Measurements from ENCODE around the gene STIMATE.

- TF ChIP-seq EZH2 (IDR thresholded peaks at IDR 0.05; ENCODE audit: insufficient read depth, poor library complexity, severe bottlenecking) (no peak), EZH2phosphoT487 (IDR thresholded peaks at IDR 0.05; ENCODE audit: insufficient read depth, low read depth) (no peak)
Measured at GRCh38 chr3:52830535-52831258, 66.7 kb downstream of the STIMATE start, which contains the start of gene ITIH4.
